K562 (cell line): ENCODE data around the gene ABHD3.

Experiments
- E2F6 ChIP-seq, 2 experiments: IDR thresholded peaks; 2 replicates each; pipeline ENCODE4 v1.6.1; 2011; ENCODE audit warnings: borderline replicate concordance in 1 of 2, control low read depth in 1 of 2, low read depth in 1 of 2, low read length in 1 of 2, mild to moderate bottlenecking in 1 of 2, mixed read lengths in 1 of 2, moderate library complexity in 1 of 2; ENCODE audit not compliant: insufficient read depth in 1 of 2, insufficient read length in 1 of 2, poor library complexity in 1 of 2, severe bottlenecking in 1 of 2; ENCODE audit errors: extremely low read depth in 1 of 2
- ELF1 ChIP-seq: fragments of 200-800 bp; sonication (Bioruptor generic); IDR thresholded peaks from 2 replicates; pipeline ENCODE4 v1.6.1; 2016; ENCODE audit warnings: missing genetic modification characterization, missing compliant biosample characterization
- EZH2 ChIP-seq: IDR thresholded peaks from 2 replicates; pipeline ENCODE4 v1.6.1; 2012; ENCODE audit warnings: low read depth, mild to moderate bottlenecking, inconsistent platforms, low read length, borderline replicate concordance
- HMBOX1 ChIP-seq: sonication (generic); IDR thresholded peaks from 2 replicates; pipeline ENCODE4 v1.6.1; 2016
- MAX ChIP-seq: sonication (generic); formaldehyde crosslinking; IDR thresholded peaks from 2 replicates; pipeline ENCODE4 v1.9.0; 2022; ENCODE audit warnings: mild to moderate bottlenecking, missing genetic modification reagents
- POLR2AphosphoS5 ChIP-seq: IDR thresholded peaks from 2 replicates; pipeline ENCODE4 v1.6.1; 2011; ENCODE audit warnings: mild to moderate bottlenecking, low read depth, low read length, moderate library complexity; ENCODE audit not compliant: control insufficient read depth, insufficient read depth
- SREBF2 ChIP-seq: sonication (generic); formaldehyde crosslinking; IDR thresholded peaks from 2 replicates; pipeline ENCODE4 v1.4.0; 2020; ENCODE audit warnings: mild to moderate bottlenecking, missing genetic modification reagents
- ZFX ChIP-seq: sonication (generic); formaldehyde crosslinking; IDR thresholded peaks from 2 replicates; pipeline ENCODE4 v1.8.0; 2022; ENCODE audit warnings: mild to moderate bottlenecking, missing genetic modification reagents, moderate library complexity
- ZHX1 ChIP-seq: fragments of 150-350 bp; conservative IDR thresholded peaks from 2 replicates; pipeline ENCODE4 v1.6.1; 2014; ENCODE audit warnings: low read length
- TF ChIP-seq, protein P1 (sequence below): fragments of 450-650 bp; formaldehyde crosslinking; IDR thresholded peaks from 2 replicates; pipeline ENCODE4 v1.4.0; 2022; ENCODE audit warnings: missing genetic modification characterization
- TF ChIP-seq, protein P2 (sequence below), 2 experiments: fragments of 150-350 bp in 1 of 2; IDR thresholded peaks; 2 replicates each; pipeline ENCODE4 v1.6.1; 2012 to 2016; ENCODE audit warnings: low read depth in 2 of 2, low read length in 2 of 2, mild to moderate bottlenecking in 1 of 2, moderate library complexity in 1 of 2

DNA sequence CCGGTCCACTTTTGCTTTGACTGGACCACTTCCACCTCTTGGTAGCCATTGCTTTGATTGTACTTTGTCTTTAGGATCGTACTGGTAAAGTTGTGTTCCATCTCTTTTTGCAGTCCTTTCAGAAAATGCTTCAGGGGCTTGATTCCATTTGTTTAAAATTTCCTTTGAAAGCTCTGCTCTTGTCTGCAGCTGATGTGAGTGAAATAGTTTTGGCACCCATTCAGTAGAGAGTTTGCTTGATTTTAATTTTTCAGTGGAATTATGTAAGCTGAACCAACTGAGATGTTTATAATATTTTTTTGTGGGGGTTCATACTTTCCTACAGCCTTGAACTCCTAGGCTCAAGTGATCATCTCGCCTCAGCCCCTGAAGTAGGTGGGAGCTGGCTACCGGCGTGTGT, 28.4 kb upstream of the ABHD3 start:
- no peak for TF ChIP-seq ELF1
- TF ChIP-seq HMBOX1 = no peak
- no peak for TF ChIP-seq MAX (CRISPR knock-in tag)
- TF ChIP-seq, protein P1, sequence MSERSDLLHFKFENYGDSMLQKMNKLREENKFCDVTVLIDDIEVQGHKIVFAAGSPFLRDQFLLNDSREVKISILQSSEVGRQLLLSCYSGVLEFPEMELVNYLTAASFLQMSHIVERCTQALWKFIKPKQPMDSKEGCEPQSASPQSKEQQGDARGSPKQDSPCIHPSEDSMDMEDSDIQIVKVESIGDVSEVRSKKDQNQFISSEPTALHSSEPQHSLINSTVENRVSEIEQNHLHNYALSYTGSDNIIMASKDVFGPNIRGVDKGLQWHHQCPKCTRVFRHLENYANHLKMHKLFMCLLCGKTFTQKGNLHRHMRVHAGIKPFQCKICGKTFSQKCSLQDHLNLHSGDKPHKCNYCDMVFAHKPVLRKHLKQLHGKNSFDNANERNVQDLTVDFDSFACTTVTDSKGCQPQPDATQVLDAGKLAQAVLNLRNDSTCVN (CRISPR knock-in tag) = no peak
- TF ChIP-seq SREBF2 (CRISPR knock-in tag) = no peak
- TF ChIP-seq E2F6 (IDR thresholded peaks at IDR 0.05; ENCODE audit: borderline replicate concordance in 1 of 2, extremely low read depth in 1 of 2, insufficient read depth in 1 of 2, insufficient read length in 1 of 2, low read depth in 1 of 2, low read length in 1 of 2, poor library complexity in 1 of 2, severe bottlenecking in 1 of 2) = no peak
- no peak for TF ChIP-seq EZH2
- TF ChIP-seq POLR2AphosphoS5 = no peak
- TF ChIP-seq, protein P2, sequence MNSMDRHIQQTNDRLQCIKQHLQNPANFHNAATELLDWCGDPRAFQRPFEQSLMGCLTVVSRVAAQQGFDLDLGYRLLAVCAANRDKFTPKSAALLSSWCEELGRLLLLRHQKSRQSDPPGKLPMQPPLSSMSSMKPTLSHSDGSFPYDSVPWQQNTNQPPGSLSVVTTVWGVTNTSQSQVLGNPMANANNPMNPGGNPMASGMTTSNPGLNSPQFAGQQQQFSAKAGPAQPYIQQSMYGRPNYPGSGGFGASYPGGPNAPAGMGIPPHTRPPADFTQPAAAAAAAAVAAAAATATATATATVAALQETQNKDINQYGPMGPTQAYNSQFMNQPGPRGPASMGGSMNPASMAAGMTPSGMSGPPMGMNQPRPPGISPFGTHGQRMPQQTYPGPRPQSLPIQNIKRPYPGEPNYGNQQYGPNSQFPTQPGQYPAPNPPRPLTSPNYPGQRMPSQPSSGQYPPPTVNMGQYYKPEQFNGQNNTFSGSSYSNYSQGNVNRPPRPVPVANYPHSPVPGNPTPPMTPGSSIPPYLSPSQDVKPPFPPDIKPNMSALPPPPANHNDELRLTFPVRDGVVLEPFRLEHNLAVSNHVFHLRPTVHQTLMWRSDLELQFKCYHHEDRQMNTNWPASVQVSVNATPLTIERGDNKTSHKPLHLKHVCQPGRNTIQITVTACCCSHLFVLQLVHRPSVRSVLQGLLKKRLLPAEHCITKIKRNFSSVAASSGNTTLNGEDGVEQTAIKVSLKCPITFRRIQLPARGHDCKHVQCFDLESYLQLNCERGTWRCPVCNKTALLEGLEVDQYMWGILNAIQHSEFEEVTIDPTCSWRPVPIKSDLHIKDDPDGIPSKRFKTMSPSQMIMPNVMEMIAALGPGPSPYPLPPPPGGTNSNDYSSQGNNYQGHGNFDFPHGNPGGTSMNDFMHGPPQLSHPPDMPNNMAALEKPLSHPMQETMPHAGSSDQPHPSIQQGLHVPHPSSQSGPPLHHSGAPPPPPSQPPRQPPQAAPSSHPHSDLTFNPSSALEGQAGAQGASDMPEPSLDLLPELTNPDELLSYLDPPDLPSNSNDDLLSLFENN (IDR thresholded peaks at IDR 0.05; ENCODE audit: low read depth in 2 of 2, low read length in 2 of 2) = no peak
- no peak for TF ChIP-seq ZFX
- no peak for TF ChIP-seq ZHX1
